K562 (cell line): ENCODE measurements around the gene OR1J1. TPM values are rescaled to one million over a fixed set of nuclear protein-coding genes. Genes with fewer than 3 reads are reported as not detected.

Experiments
- ATAC-seq: fragments of 200-7000 bp; cut with Tn5 transposase; 3 replicates; pipeline ENCODE4 v1.9.1; 2020; ENCODE audit warnings: moderate library complexity
- BruUV-seq: library from RNA; stranded (reverse); fragments of 400-500 nt; replicated peaks from 2 replicates; lab custom pipeline; 2021; lab: Mats Ljungman, UMichigan
- CTCF ChIA-PET: fragments of 300-600 bp; formaldehyde crosslinking; extraction: SDS; loops from one replicate; lab custom pipeline; 2021; ENCODE audit warnings: low intra/inter-chr PET ratio; lab: Yijun Ruan, JAX
- POLR2A ChIA-PET: fragments of 300-600, 350-650 bp; sonication (Branson Sonifier 250); formaldehyde crosslinking; extraction: SDS; loops from one replicate; lab custom pipeline; 2021; ENCODE audit warnings: antibody characterized with exemption, inconsistent platforms; lab: Yijun Ruan, JAX
- DNase-seq, 4 experiments: peaks; one replicate each; pipeline versions ENCODE4 v3.0.0 to v3.0.0-alpha.2; 2011 to 2018; ENCODE audit warnings: low spot score in 3 of 4, mixed read lengths in 3 of 4; ENCODE audit errors: extremely low read depth in 1 of 4
- FAIRE-seq: peaks from 2 replicates; lab custom pipeline; 2011; peaks lifted over from hg19 to GRCh38; lab: Jason Lieb, UNC
- H2AFZ ChIP-seq: 2 replicates; pipeline ENCODE4 v1.6.0; 2011; ENCODE audit warnings: low read depth, low read length, control low read depth, inconsistent platforms
- H3K27ac ChIP-seq: fragments of 200-600 bp; 3 replicates; pipeline ENCODE4 v1.8.0; 2011; ENCODE audit warnings: low read depth, mild to moderate bottlenecking, control low read depth, inconsistent platforms, low read length, moderate library complexity, mixed read lengths; ENCODE audit errors: extremely low read depth
- H3K27me3 ChIP-seq, 2 experiments: fragments of 300-600 bp in 1 of 2; 2 replicates in 1 of 2; 3 replicates in 1 of 2; pipeline versions ENCODE4 v1.6.0 to v1.8.0; 2011; ENCODE audit warnings: inconsistent platforms in 2 of 2, low read length in 2 of 2, mild to moderate bottlenecking in 1 of 2, mixed read lengths in 1 of 2, moderate library complexity in 1 of 2; ENCODE audit not compliant: control insufficient read depth in 2 of 2, insufficient read depth in 2 of 2
- H3K36me3 ChIP-seq: fragments of 300-600 bp; 3 replicates; pipeline ENCODE4 v1.8.0; 2011; ENCODE audit warnings: mild to moderate bottlenecking, low read length, inconsistent platforms; ENCODE audit not compliant: control insufficient read depth, insufficient read depth
- H3K4me1 ChIP-seq, 2 experiments: fragments of 200-600 bp in 1 of 2; replicated peaks in 1 of 2; 2 replicates in 1 of 2; 3 replicates in 1 of 2; pipeline versions ENCODE4 v1.5.1 to v1.8.0; 2011; ENCODE audit warnings: inconsistent platforms in 2 of 2, low read length in 2 of 2, mild to moderate bottlenecking in 1 of 2, mixed read lengths in 1 of 2, moderate library complexity in 1 of 2; ENCODE audit not compliant: control insufficient read depth in 2 of 2, insufficient read depth in 2 of 2
- H3K4me2 ChIP-seq: 2 replicates; pipeline ENCODE4 v1.6.1; 2011; ENCODE audit warnings: low read length, control low read depth, inconsistent platforms, mixed read lengths; ENCODE audit not compliant: insufficient read depth
- H3K4me3 ChIP-seq: fragments of 200-600 bp; sonication (generic), shearing (Covaris generic); 2 replicates; pipeline ENCODE4 v1.5.1; 2016; ENCODE audit warnings: control low read depth, inconsistent platforms
- H3K79me2 ChIP-seq: fragments of 200-600 bp; 3 replicates; pipeline ENCODE4 v1.8.0; 2011; ENCODE audit warnings: low read length, inconsistent platforms; ENCODE audit not compliant: control insufficient read depth, insufficient read depth
- H3K9ac ChIP-seq, 2 experiments: 2 replicates each; pipeline versions ENCODE4 v1.6.0 to v1.6.1; 2011; ENCODE audit warnings: low read depth in 2 of 2, low read length in 2 of 2, control low read depth in 1 of 2, inconsistent platforms in 1 of 2, mild to moderate bottlenecking in 1 of 2, mixed read lengths in 1 of 2; ENCODE audit not compliant: insufficient read depth in 1 of 2
- H3K9me1 ChIP-seq: one replicate; pipeline ENCODE4 v1.6.0; 2011; ENCODE audit warnings: inconsistent platforms, mild to moderate bottlenecking, low read length, moderate library complexity; ENCODE audit not compliant: control insufficient read depth, insufficient read depth
- H3K9me3 ChIP-seq: replicated peaks from 2 replicates; pipeline ENCODE4 v1.5.1; 2011; ENCODE audit warnings: low read depth, low read length, inconsistent platforms; ENCODE audit not compliant: control insufficient read depth, insufficient read depth
- H4K20me1 ChIP-seq: replicated peaks from 2 replicates; pipeline ENCODE4 v1.6.1; 2011; ENCODE audit warnings: low read length, inconsistent platforms, mixed read lengths; ENCODE audit not compliant: control insufficient read depth, insufficient read depth
- ATF1 ChIP-seq, 2 experiments: fragments of 450-650 bp in 1 of 2; IDR thresholded peaks; 2 replicates each; pipeline ENCODE4 v1.6.1; 2016; ENCODE audit warnings: missing compliant biosample characterization in 1 of 2, missing genetic modification characterization in 1 of 2
- C11orf30 ChIP-seq: fragments of 450-650 bp; IDR thresholded peaks from 2 replicates; pipeline ENCODE4 v1.6.1; 2016; ENCODE audit warnings: low read depth, mild to moderate bottlenecking
- FOSL1 ChIP-seq: fragments of 200-800 bp; sonication (Bioruptor generic); conservative IDR thresholded peaks from 2 replicates; pipeline ENCODE4 v1.6.1; 2016; ENCODE audit warnings: missing genetic modification characterization, missing compliant biosample characterization
- FOXK2 ChIP-seq, 2 experiments: fragments of 450-650 bp; IDR thresholded peaks in 1 of 2; conservative IDR thresholded peaks in 1 of 2; 2 replicates each; pipeline ENCODE4 v1.6.1; 2016; ENCODE audit warnings: low read depth in 2 of 2, mild to moderate bottlenecking in 1 of 2
- HSF4 ChIP-seq: fragments of 250-450 bp; sonication (Bioruptor Pico); IDR thresholded peaks from 2 replicates; pipeline ENCODE4 v2.1.2; 2022; ENCODE audit warnings: mild to moderate bottlenecking, moderate library complexity, borderline replicate concordance
- KDM1A ChIP-seq, 2 experiments: fragments of 450-650 bp; IDR thresholded peaks; 2 replicates each; pipeline ENCODE4 v1.6.1; 2016; ENCODE audit warnings: mild to moderate bottlenecking in 2 of 2
- PURB ChIP-seq: sonication (generic); formaldehyde crosslinking; IDR thresholded peaks from 2 replicates; pipeline ENCODE4 v1.9.0; 2021; ENCODE audit warnings: low read depth, mild to moderate bottlenecking, missing genetic modification reagents
- RCOR1 ChIP-seq, 2 experiments: IDR thresholded peaks; 2 replicates each; pipeline ENCODE4 v1.6.1; 2012; ENCODE audit warnings: low read depth in 2 of 2, low read length in 2 of 2, borderline replicate concordance in 1 of 2, improper control_type of control experiment in 1 of 2
- SUPT5H ChIP-seq: fragments of 450-650 bp; IDR thresholded peaks from 2 replicates; pipeline ENCODE4 v1.6.1; 2016
- TAL1 ChIP-seq: fragments of 450-650 bp; IDR thresholded peaks from 2 replicates; pipeline ENCODE4 v1.6.1; 2016; ENCODE audit warnings: mild to moderate bottlenecking
- ZEB2 ChIP-seq: fragments of 450-650 bp; IDR thresholded peaks from 2 replicates; pipeline ENCODE4 v1.6.1; 2016
- ZNF316 ChIP-seq: fragments of 450-650 bp; IDR thresholded peaks from 2 replicates; pipeline ENCODE4 v1.6.1; 2016
- ZNF347 ChIP-seq: fragments of 450-650 bp; formaldehyde crosslinking; IDR thresholded peaks from 2 replicates; pipeline ENCODE4 v1.4.0; 2020; ENCODE audit warnings: low read depth, mild to moderate bottlenecking, moderate library complexity
- ZNF354B ChIP-seq: fragments of 250-450 bp; sonication (Bioruptor Pico); IDR thresholded peaks from 2 replicates; pipeline ENCODE4 v1.4.0; 2020
- WGBS: fragments of 100-300 bp; shearing (Covaris generic); methylation state at CpG from one replicate; pipeline ENCODE4 v1.1.6; 2016; ENCODE audit warnings: low coverage, mixed read lengths; ENCODE audit not compliant: insufficient coverage; ENCODE audit errors: missing lambda C conversion rate; 5-methylcytosine and 5-hydroxymethylcytosine counted together
- in situ Hi-C: fragments of 300-500 bp; cut with MboI; formaldehyde crosslinking; loops from 4 replicates; pipeline ENCODE4 v1.15.0; 2018; ENCODE audit warnings: inconsistent platforms, mixed read lengths
- intact Hi-C: fragments of 100-400 bp; cut with micrococcal nuclease; formaldehyde crosslinking; loops from 2 replicates; pipeline ENCODE4 v1.14.2; 2022
- polyA plus RNA-seq, 8 experiments: library from polyadenylated mRNA; depleted of rRNA in 4 of 8; stranded (reverse) in 5 of 8; unstranded in 3 of 8; fragments of >200 nt; fragmentation: Nextera tagmentation in 2 of 8; fragmentation: Illumina TruSeq in 1 of 8; extraction: Ambion mirVana in 2 of 8; extraction: Trizol in 1 of 8; gene quantifications; 2 replicates each; pipeline versions ENCODE4 v1.2.1 to v1.2.3, GENCODE V29; 2011 to 2014; ENCODE audit warnings: inconsistent platforms in 1 of 8, missing spikeins in 1 of 8
- total RNA-seq, 7 experiments: library from RNA; depleted of rRNA in 6 of 7; stranded (reverse); fragments of >200 nt in 6 of 7; fragmentation: Illumina TruSeq in 2 of 7; extraction: Trizol in 2 of 7; gene quantifications; 2 replicates each; pipeline versions ENCODE4 v1.2.1 to v1.2.3, GENCODE V29; 2011 to 2021; ENCODE audit warnings: low replicate concordance in 1 of 7
- TF ChIP-seq, protein P1 (sequence below), 2 experiments: fragments of 250-450 bp in 1 of 2; fragments of 450-650 bp in 1 of 2; sonication (Bioruptor Pico) in 1 of 2; IDR thresholded peaks; 2 replicates each; pipeline versions ENCODE4 v1.6.1 to v1.8.0; 2016 to 2021; ENCODE audit warnings: mild to moderate bottlenecking in 2 of 2, moderate library complexity in 2 of 2, missing compliant biosample characterization in 1 of 2, missing genetic modification characterization in 1 of 2
- TF ChIP-seq, protein P2 (sequence below): fragments of 250-450 bp; sonication (Bioruptor Pico); IDR thresholded peaks from 2 replicates; pipeline ENCODE4 v1.5.0; 2020; ENCODE audit warnings: mild to moderate bottlenecking
- TF ChIP-seq, protein P3 (sequence below): sonication (generic); formaldehyde crosslinking; IDR thresholded peaks from 2 replicates; pipeline ENCODE4 v1.8.1; 2023; ENCODE audit warnings: mild to moderate bottlenecking, missing genetic modification reagents, moderate library complexity

OR1J1 gene
- total and polyA plus RNA-seq, 9 of the 15 experiments (the other 6 are each of a cell fraction or from before 2014, with no cell fraction given) = not detected

DNA sequence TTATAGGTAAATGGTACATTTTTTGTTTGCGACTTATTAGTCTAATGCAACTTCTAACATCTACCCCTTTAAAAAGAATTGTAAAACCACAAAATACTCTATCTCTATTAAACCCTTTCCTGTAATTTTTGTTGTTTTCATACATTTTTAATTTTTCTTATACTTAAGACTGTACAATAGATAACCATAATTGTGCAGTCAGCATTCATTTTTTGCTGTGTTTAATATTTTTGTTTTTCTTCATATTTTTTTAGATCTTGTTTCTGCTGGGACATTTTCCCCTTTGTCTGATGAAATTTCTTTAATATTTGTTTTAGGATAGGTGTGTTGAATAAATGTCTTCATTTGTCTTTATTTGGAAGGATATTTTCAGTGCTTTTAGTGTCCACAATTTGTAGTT, 19.9 kb downstream of the OR1J1 start:
- no peak for ATAC-seq
- no peaks in the 10 kb centered on the region for H3K36me3 ChIP-seq
- CTCF ChIA-PET = no interaction called here
- DNase-seq = no peak
- POLR2A ChIA-PET = no interaction called here
- intact Hi-C loops (no loop called here), in situ Hi-C loops (no loop called here)
- H3K4me1 ChIP-seq = no peaks in the 10 kb centered on the region
- no peak for TF ChIP-seq ATF1 (CRISPR knock-in tag; IDR thresholded peaks at IDR 0.05)
- TF ChIP-seq ATF1 (tag; IDR thresholded peaks at IDR 0.05) = no peak
- TF ChIP-seq ZEB2 = no peak
- peak; percentile 57 for TF ChIP-seq C11orf30
- TF ChIP-seq ZNF316 = peak; percentile 84
- TF ChIP-seq, protein P1, sequence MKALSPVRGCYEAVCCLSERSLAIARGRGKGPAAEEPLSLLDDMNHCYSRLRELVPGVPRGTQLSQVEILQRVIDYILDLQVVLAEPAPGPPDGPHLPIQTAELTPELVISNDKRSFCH (CRISPR knock-in tag; IDR thresholded peaks at IDR 0.05) = no peak
- TF ChIP-seq, protein P1 (tag; IDR thresholded peaks at IDR 0.05) = no peak
- no peak for TF ChIP-seq PURB (CRISPR knock-in tag)
- TF ChIP-seq ZNF354B (CRISPR knock-in tag) = no peak
- TF ChIP-seq, protein P2, sequence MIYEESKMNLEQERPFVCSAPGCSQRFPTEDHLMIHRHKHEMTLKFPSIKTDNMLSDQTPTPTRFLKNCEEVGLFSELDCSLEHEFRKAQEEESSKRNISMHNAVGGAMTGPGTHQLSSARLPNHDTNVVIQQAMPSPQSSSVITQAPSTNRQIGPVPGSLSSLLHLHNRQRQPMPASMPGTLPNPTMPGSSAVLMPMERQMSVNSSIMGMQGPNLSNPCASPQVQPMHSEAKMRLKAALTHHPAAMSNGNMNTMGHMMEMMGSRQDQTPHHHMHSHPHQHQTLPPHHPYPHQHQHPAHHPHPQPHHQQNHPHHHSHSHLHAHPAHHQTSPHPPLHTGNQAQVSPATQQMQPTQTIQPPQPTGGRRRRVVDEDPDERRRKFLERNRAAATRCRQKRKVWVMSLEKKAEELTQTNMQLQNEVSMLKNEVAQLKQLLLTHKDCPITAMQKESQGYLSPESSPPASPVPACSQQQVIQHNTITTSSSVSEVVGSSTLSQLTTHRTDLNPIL (CRISPR knock-in tag) = no peak
- no peak for TF ChIP-seq HSF4 (CRISPR knock-in tag)
- no peak for TF ChIP-seq ZNF347 (CRISPR knock-in tag)
- TF ChIP-seq, protein P3, sequence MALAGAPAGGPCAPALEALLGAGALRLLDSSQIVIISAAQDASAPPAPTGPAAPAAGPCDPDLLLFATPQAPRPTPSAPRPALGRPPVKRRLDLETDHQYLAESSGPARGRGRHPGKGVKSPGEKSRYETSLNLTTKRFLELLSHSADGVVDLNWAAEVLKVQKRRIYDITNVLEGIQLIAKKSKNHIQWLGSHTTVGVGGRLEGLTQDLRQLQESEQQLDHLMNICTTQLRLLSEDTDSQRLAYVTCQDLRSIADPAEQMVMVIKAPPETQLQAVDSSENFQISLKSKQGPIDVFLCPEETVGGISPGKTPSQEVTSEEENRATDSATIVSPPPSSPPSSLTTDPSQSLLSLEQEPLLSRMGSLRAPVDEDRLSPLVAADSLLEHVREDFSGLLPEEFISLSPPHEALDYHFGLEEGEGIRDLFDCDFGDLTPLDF (CRISPR knock-in tag) = no peak
- TF ChIP-seq FOSL1 (tag) = no peak
- TF ChIP-seq RCOR1 (IDR thresholded peaks at IDR 0.05; ENCODE audit: borderline replicate concordance in 1 of 2, low read depth in 2 of 2, low read length in 2 of 2) = no peak
- no peak for TF ChIP-seq FOXK2 (conservative IDR thresholded peaks at IDR 0.05 in 1 of 2, IDR thresholded peaks at IDR 0.05 in 1 of 2; ENCODE audit: low read depth in 2 of 2)
- no peak for TF ChIP-seq SUPT5H
- TF ChIP-seq TAL1 = no peak
- no peak for TF ChIP-seq KDM1A (IDR thresholded peaks at IDR 0.05)
- no peaks in the 10 kb centered on the region for H3K27me3 ChIP-seq
- H4K20me1 ChIP-seq = no peaks in the 10 kb centered on the region
- H3K9me3 ChIP-seq = no peaks in the 10 kb centered on the region; the same call in 1 of the 2 replicates
- no peak overlapping the region for H3K27ac ChIP-seq
- WGBS = 15% methylated on average over 1 of the region's 1 CpG
- no peaks in the 10 kb centered on the region for H3K79me2 ChIP-seq
- FAIRE-seq = no peak
- BruUV-seq = no TSS peak
- no peak overlapping the region for H2AFZ ChIP-seq
- no peaks in the 10 kb centered on the region for H3K9me1 ChIP-seq
- no peak overlapping the region for H3K4me3 ChIP-seq
- no peak overlapping the region for H3K4me2 ChIP-seq
- no peak overlapping the region for H3K9ac ChIP-seq
